ENCODE results near the gene CALHM2.

Gene CALHM2

GRCh38 chr10:103466734-103467133 lies 14.6 kb upstream of the CALHM2 start:
- FAIRE-seq (no peak), DNase-seq (ENCODE audit: insufficient read length, low spot score) (no peak)
- no peak for TF ChIP-seq PAX5 (IDR thresholded peaks at IDR 0.05; ENCODE audit: insufficient read depth, low read length, severe bottlenecking)

- TF ChIP-seq POU2F2 (IDR thresholded peaks at IDR 0.05; ENCODE audit: low read depth, low read length): no peak
- no peak for TF ChIP-seq SPI1 (IDR thresholded peaks at IDR 0.05; ENCODE audit: low read depth, low read length)
- peak; percentile 20 for FAIRE-seq
- DNase-seq (ENCODE audit: insufficient read length, low spot score): no peak
These were observed 13.4 kb upstream of the CALHM2 start for GRCh38 chr10:103465411-103466179.

GRCh38 chr10:103463499-103463898 lies 11.3 kb upstream of the CALHM2 start:
- TF ChIP-seq POU2F2 (IDR thresholded peaks at IDR 0.05; ENCODE audit: low read depth, low read length) (no peak), POLR2AphosphoS5 (IDR thresholded peaks at IDR 0.05; ENCODE audit: low read depth, low read length) (no peak), PAX5 (IDR thresholded peaks at IDR 0.05; ENCODE audit: insufficient read depth, low read length, severe bottlenecking) (no peak), POLR2A (IDR thresholded peaks at IDR 0.05; ENCODE audit: low read depth, low read length) (no peak), SPI1 (IDR thresholded peaks at IDR 0.05; ENCODE audit: low read depth, low read length) (no peak), TAF1 (IDR thresholded peaks at IDR 0.05; ENCODE audit: low read depth, low read length) (no peak)
- DNase-seq (ENCODE audit: insufficient read length, low spot score): no peak
- FAIRE-seq: no peak

- FAIRE-seq (no peak), DNase-seq (ENCODE audit: insufficient read length, low spot score) (no peak)
- TF ChIP-seq SPI1 (IDR thresholded peaks at IDR 0.05; ENCODE audit: low read depth, low read length) (no peak), TAF1 (IDR thresholded peaks at IDR 0.05; ENCODE audit: low read depth, low read length) (no peak), POLR2A (IDR thresholded peaks at IDR 0.05; ENCODE audit: low read depth, low read length) (no peak), POLR2AphosphoS5 (IDR thresholded peaks at IDR 0.05; ENCODE audit: low read depth, low read length) (no peak), POU2F2 (IDR thresholded peaks at IDR 0.05; ENCODE audit: low read depth, low read length) (no peak), PAX5 (IDR thresholded peaks at IDR 0.05; ENCODE audit: insufficient read depth, low read length, severe bottlenecking) (no peak)
These were observed 7.4 kb upstream of the CALHM2 start for GRCh38 chr10:103459615-103460014.

- no peak for TF ChIP-seq PAX5 (IDR thresholded peaks at IDR 0.05; ENCODE audit: insufficient read depth, low read length, severe bottlenecking)
- no peak for TF ChIP-seq POU2F2 (IDR thresholded peaks at IDR 0.05; ENCODE audit: low read depth, low read length)
- peak; percentile 88 for DNase-seq (ENCODE audit: insufficient read length, low spot score)
- peak; percentile 96 for FAIRE-seq
These were observed 6.5 kb upstream of the CALHM2 start, which contains the start of gene CALHM1 for GRCh38 chr10:103458720-103459119. Gene CALHM1 (minus strand): TSS chr10:103458900. CDS start chr10:103458751, 149 bp downstream.

- no peak for FAIRE-seq
- DNase-seq (ENCODE audit: insufficient read length, low spot score): no peak
- TF ChIP-seq SPI1 (IDR thresholded peaks at IDR 0.05; ENCODE audit: low read depth, low read length): no peak
- no peak for TF ChIP-seq POU2F2 (IDR thresholded peaks at IDR 0.05; ENCODE audit: low read depth, low read length)
- no peak for TF ChIP-seq TAF1 (IDR thresholded peaks at IDR 0.05; ENCODE audit: low read depth, low read length)
These were observed 5.9 kb upstream of the CALHM2 start for GRCh38 chr10:103457896-103458583.

GRCh38 chr10:103457176-103457712 lies 5.1 kb upstream of the CALHM2 start:
- DNase-seq (ENCODE audit: insufficient read length, low spot score): no peak
- TF ChIP-seq SPI1 (IDR thresholded peaks at IDR 0.05; ENCODE audit: low read depth, low read length) (no peak), POLR2A (IDR thresholded peaks at IDR 0.05; ENCODE audit: low read depth, low read length) (no peak), POLR2AphosphoS5 (IDR thresholded peaks at IDR 0.05; ENCODE audit: low read depth, low read length) (no peak), TAF1 (IDR thresholded peaks at IDR 0.05; ENCODE audit: low read depth, low read length) (no peak), POU2F2 (IDR thresholded peaks at IDR 0.05; ENCODE audit: low read depth, low read length) (no peak), PAX5 (IDR thresholded peaks at IDR 0.05; ENCODE audit: insufficient read depth, low read length, severe bottlenecking) (no peak)
- no peak for FAIRE-seq

- no peak for TF ChIP-seq POLR2AphosphoS5 (IDR thresholded peaks at IDR 0.05; ENCODE audit: low read depth, low read length)
- no peak for TF ChIP-seq POU2F2 (IDR thresholded peaks at IDR 0.05; ENCODE audit: low read depth, low read length)
- TF ChIP-seq SPI1 (IDR thresholded peaks at IDR 0.05; ENCODE audit: low read depth, low read length): no peak
- TF ChIP-seq POLR2A (IDR thresholded peaks at IDR 0.05; ENCODE audit: low read depth, low read length): no peak
- no peak for TF ChIP-seq TAF1 (IDR thresholded peaks at IDR 0.05; ENCODE audit: low read depth, low read length)
- TF ChIP-seq PAX5 (IDR thresholded peaks at IDR 0.05; ENCODE audit: insufficient read depth, low read length, severe bottlenecking): no peak
- FAIRE-seq: no peak
- DNase-seq (ENCODE audit: insufficient read length, low spot score): no peak
These were observed 4.0 kb upstream of the CALHM2 start for GRCh38 chr10:103456074-103456660.

GRCh38 chr10:103455235-103455634 lies 3.1 kb upstream of the CALHM2 start:
- DNase-seq (ENCODE audit: insufficient read length, low spot score) (no peak), FAIRE-seq (no peak)
- no peak for TF ChIP-seq PAX5 (IDR thresholded peaks at IDR 0.05; ENCODE audit: insufficient read depth, low read length, severe bottlenecking)
- TF ChIP-seq SPI1 (IDR thresholded peaks at IDR 0.05; ENCODE audit: low read depth, low read length): no peak
- TF ChIP-seq TAF1 (IDR thresholded peaks at IDR 0.05; ENCODE audit: low read depth, low read length): no peak
- TF ChIP-seq POLR2A (IDR thresholded peaks at IDR 0.05; ENCODE audit: low read depth, low read length): no peak
- TF ChIP-seq POLR2AphosphoS5 (IDR thresholded peaks at IDR 0.05; ENCODE audit: low read depth, low read length): no peak
- TF ChIP-seq POU2F2 (IDR thresholded peaks at IDR 0.05; ENCODE audit: low read depth, low read length): no peak

- FAIRE-seq: no peak
- no peak for TF ChIP-seq POLR2A (IDR thresholded peaks at IDR 0.05; ENCODE audit: low read depth, low read length)
- no peak for TF ChIP-seq SPI1 (IDR thresholded peaks at IDR 0.05; ENCODE audit: low read depth, low read length)
- TF ChIP-seq TAF1 (IDR thresholded peaks at IDR 0.05; ENCODE audit: low read depth, low read length): no peak
- TF ChIP-seq POU2F2 (IDR thresholded peaks at IDR 0.05; ENCODE audit: low read depth, low read length): no peak
- TF ChIP-seq POLR2AphosphoS5 (IDR thresholded peaks at IDR 0.05; ENCODE audit: low read depth, low read length): no peak
- TF ChIP-seq PAX5 (IDR thresholded peaks at IDR 0.05; ENCODE audit: insufficient read depth, low read length, severe bottlenecking): no peak
- no peak for DNase-seq (ENCODE audit: insufficient read length, low spot score)
These were observed 1.9 kb upstream of the CALHM2 start for GRCh38 chr10:103454026-103454425.

Measured in GM12891 (cell line).